Amygdala (tissue), 56 donors: Measurements from ENCODE around the gene GSTP1.
A peak's percentile ranks its signal among the peaks of the same experiment; 100 is the strongest.

Experiments
- DNase-seq, 56 donors: peaks; one replicate each; lab custom pipeline; 2025; lab: John Stamatoyannopoulos, UW

GSTP1 gene

GRCh38 chr11:67627812-67628624 is 44.4 kb downstream of the GSTP1 start:
- no peak for DNase-seq

- peak in 1 of 56 donors; percentile 55 for DNase-seq
Measured at GRCh38 chr11:67628710-67629385, 45.2 kb downstream of the GSTP1 start.

- DNase-seq: peak in 43 of 56 donors; percentile 23 to 99 (median 64)
Measured at GRCh38 chr11:67629386-67630227, 46.0 kb downstream of the GSTP1 start, which contains the start of gene NUDT8. NUDT8 (minus strand) TSS chr11:67629937; CDS start chr11:67629911, 26 bp downstream.

- DNase-seq: peak in 54 of 56 donors; percentile 87 to 100 (median 96)
Measured at GRCh38 chr11:67630228-67630942, 46.8 kb downstream of the GSTP1 start.

- DNase-seq: no peak
Measured at GRCh38 chr11:67630943-67631331, 47.3 kb downstream of the GSTP1 start.

GRCh38 chr11:67631411-67631810 is 47.8 kb downstream of the GSTP1 start:
- DNase-seq: no peak

- DNase-seq: no peak
Measured at GRCh38 chr11:67631853-67632174, 48.2 kb downstream of the GSTP1 start.

GRCh38 chr11:67632175-67632981 is 48.8 kb downstream of the GSTP1 start:
- DNase-seq: no peak

- DNase-seq: no peak
Measured at GRCh38 chr11:67632982-67633755, 49.6 kb downstream of the GSTP1 start.

GRCh38 chr11:67633758-67634365 is 50.2 kb downstream of the GSTP1 start:
- DNase-seq: no peak

- DNase-seq: no peak
Measured at GRCh38 chr11:67634366-67635230, 51.0 kb downstream of the GSTP1 start.

- no peak for DNase-seq
Measured at GRCh38 chr11:67635231-67635521, 51.6 kb downstream of the GSTP1 start.
